NCI-H2171 (cell line): ENCODE data around the gene KRT36.

ENCODE experiments used
- DNase-seq: peaks from one replicate; lab custom pipeline; 2025; lab: John Stamatoyannopoulos, UW

The KRT36 gene

GRCh38 chr17:41521574-41522261 lies 32.0 kb upstream of the KRT36 start:
- DNase-seq, result no peak

DNA sequence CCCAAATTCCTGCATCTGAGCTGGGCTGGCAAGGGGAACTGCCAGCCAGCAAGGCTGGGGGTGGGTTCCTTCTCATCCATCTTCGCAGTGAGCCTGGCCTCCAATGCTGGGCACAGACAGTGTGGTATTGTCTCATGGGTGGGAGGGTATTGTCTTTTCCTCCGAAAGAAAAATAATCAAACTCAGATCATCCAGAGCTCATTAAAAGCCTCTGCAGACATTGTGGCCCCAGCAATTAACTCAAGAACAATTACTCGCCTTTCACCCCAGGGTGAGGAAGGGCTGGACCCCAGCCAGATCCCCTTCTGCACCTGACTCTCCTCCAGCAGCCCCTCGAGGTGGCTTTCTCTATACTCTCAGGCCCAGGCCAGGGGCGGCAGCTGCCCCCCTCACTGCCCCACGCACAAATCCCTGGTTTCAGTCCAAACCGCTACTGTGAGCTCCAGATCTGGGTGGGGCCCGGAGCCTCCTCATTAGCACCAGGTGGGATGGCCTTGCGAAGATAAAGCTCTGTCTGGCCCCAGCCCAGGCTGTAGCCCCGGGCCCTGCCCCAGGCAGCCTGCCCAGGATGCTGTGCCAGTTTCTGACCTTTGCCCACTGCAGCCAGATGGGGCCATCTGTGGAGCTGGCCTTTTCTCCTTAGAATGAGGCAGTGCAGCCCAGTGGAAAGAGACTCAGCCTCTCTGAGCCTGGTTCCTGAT lies 31.3 kb upstream of the KRT36 start:
- peak; percentile 17 for DNase-seq

DNA sequence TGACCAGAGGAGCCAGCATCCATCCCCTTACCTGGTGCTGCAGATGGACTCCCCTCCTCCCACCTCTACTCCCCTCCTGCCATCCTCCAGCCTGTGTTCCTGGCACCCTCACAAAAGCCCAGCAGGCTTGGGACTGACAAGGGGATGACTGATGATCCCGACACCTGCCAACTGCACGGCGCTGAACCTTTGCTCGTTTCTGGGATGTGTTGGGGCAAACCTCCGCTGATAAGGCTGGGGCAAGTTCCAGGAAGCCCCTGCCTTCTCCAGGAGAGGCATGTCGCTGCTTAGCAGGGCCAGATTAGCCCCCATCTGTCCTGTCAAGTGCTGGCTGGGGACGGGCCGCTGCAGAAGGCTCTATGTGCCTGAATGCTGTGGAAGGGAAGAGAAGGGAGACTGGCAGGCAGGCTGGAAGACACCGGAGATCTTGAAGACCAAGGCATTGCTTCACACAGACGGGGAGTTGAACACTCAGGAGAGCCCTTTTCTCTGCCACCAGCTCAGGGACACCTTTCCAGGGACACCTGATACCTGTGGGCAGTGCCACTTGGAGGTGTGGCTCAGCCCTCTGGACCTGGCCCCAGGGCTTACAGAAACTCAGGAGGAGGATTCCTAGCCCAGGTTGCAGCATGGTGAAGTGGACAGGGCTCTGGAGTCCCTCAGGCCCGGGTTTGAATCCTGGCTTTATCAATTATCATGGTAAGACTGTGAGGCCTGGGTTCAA lies 30.0 kb upstream of the KRT36 start:
- DNase-seq, result peak; percentile 89

DNA sequence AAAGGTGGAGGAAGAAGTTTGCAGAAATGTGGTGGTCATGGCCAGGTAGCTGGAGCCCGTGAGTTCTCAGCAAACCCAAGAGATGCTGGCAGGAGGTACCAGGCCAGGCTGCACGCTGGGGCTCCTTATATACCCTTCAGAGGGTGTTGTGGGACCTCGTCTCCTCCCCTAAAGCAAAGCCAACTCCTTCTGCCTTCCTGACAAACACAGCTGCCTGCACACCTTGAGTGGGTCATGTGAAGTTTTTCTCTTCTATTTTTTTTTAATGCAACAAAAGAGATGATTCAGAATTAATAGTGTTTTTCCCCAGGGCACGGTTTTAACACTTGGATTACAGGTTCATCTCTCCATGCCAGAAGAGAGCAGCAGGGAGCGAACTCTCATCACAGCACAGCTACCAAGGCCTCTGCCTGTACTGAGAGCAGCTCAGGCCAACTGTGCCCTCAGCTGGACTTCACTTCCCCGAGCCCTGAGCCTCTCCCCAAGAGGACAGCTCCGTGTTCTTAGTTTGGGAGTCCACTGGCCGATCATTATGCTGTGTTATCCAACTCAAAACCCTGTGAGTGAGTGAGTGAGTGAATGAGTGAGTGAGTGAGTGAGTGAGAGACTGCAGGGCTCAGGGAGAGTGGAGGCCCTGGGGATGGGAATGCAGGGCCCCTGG lies 29.2 kb upstream of the KRT36 start, which contains the start of gene KRT15:
Gene KRT15, minus strand, starts transcription at position 102 of the 661 bp plus-strand sequence. Its CDS starts 63 bp downstream, at position 39.
- peak; percentile 76 for DNase-seq

DNA sequence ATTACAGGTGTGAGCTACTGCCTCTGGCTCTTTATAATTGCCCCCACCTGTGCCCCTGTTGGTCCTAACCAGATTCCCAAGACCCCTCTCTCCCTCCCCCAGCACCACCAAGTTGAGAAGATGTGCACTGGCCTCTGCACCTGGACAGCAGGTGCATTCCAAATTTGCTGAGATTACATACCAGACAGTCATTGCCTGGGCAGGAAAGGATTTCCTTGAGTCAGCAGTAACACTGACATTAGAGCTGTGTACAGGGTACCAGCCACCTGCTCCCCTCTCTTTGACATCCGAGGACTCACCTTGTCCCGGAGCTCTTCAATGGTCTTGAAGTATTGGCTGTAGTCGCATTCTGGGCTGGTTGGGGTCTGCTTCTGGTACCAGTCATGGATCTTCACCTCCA lies 28.3 kb upstream of the KRT36 start:
- no peak for DNase-seq

DNA sequence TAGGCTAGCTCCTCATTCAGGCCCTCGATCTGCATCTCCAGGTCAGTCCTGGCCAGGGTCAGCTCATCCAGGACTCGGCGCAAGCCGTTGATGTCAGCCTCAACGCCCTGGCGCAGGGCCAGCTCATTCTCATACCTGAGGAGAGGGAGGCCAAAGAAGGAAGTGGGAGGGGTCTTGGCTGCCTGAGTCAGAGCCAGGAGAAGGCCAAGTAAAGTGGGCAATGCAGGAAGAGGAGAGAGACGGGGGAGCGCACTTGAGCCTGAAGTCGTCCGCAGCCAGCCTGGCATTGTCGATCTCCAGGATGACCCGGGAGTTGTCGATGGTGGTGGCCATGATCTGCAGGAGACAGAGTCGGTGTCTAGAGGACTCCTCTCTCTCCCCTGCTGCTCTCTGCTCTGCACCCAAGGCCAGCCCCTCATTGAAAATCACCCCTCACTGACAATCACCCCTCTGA lies 27.1 kb upstream of the KRT36 start:
- DNase-seq, result no peak

GRCh38 chr17:41516147-41516829 lies 26.6 kb upstream of the KRT36 start:
- DNase-seq, result no peak

GRCh38 chr17:41513168-41513547 lies 23.4 kb upstream of the KRT36 start:
- DNase-seq, result no peak

- no peak for DNase-seq
These were observed 22.9 kb upstream of the KRT36 start for GRCh38 chr17:41512546-41513167.

DNA sequence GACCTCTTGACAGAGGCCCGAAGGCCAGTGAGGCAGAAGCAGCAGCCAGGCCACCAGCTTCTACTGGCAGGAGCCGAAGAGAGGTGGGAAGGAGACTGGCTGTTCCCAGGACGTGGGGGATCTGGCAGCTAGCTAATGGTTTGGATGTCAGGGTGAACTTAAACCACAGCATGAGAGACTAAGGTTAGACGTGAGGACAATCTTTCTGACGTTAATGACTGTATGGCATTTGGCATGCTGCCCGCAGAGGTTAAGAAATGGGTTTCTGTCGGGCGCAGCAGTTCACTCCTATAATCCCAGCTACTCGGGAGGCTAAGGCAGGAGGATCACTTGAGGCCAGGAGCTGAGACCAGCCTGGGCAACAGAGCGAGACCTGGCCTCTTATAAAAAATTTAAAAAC lies 22.0 kb upstream of the KRT36 start:
- no peak for DNase-seq

DNA sequence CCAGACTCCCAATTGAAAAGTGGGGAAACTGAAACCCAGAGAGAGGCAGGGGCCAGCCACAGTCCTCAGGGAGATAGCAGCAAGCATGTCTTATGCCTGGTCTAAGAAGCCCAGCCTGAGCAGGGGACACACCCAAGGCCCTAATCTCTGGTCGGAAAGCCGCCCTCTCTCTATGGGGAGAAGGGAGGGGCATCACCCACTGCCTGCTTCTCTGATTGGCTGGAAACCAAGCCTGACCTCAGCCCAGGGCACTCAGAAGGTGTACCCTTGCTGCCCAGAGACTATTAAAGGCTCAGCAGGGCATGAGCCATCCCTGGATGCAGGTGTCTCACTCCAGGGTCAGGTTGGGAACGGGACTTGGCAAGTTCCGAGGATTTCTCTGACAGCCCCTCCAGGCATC lies 21.4 kb upstream of the KRT36 start:
- no peak for DNase-seq

DNA sequence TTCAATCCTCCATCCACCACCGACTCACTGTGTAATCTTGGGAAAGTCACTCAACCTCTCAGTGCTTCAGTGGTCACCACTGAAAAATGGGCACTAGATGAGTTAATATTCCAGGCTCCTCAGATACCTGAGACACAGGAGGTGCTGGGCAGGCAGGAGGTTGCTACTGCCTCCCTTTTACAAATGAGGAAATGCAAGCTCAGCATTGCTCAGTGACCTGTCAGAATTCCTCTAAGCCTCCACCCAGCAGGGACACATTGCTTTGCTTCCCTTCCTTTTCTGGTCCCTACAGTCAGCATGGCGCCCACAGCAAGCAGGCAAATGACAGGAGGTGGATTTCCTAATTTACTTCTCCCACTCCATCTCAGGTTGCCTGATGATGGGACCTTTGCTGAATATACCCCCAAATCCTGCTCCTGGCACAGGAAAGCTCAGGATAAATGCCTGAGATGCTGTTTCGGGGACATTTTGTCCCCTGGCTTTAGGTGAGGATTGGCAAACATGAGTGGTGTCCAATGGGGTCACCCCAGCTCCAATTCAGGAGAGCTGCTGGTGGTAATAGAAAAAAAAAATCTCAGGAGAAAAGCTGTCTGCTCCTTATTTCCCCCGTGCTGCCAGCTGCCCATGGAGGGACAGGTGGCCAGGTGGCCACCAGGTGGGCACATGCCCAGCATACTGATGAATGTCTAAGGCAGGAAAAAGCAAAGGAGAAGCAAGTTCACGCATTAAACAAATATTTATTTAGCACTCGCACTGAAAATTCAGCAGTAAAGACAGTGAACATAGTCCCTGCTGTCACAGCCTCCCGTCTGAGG lies 20.7 kb upstream of the KRT36 start:
- no peak for DNase-seq

DNA sequence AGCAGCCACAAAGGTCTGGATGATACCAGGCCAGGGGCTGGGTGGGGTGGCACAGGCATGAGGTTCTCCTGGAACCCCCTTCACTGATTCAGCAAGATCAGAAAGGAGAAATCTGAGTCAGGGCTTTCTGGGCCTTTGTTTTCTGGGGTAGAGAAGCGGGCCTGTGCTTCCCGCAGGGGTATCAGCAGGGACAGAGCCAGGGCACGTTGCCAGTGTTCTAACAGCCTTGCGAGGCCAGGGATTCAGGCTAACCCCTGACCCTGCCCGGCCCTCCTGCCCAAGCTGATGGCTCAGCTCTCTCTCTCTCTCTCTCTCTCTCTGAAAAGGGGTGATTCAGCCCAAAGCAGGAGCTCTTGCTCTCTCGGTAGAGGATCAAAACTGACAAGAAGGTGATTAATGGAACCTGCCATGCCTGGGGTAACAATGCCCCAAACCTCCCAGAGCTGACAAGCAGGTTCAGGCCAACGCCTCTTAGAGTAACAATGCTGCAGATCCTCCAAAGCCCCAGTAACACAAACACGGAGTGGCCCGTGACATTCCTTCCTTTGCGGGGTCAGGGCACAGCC lies 17.7 kb upstream of the KRT36 start:
- DNase-seq, result no peak

DNA sequence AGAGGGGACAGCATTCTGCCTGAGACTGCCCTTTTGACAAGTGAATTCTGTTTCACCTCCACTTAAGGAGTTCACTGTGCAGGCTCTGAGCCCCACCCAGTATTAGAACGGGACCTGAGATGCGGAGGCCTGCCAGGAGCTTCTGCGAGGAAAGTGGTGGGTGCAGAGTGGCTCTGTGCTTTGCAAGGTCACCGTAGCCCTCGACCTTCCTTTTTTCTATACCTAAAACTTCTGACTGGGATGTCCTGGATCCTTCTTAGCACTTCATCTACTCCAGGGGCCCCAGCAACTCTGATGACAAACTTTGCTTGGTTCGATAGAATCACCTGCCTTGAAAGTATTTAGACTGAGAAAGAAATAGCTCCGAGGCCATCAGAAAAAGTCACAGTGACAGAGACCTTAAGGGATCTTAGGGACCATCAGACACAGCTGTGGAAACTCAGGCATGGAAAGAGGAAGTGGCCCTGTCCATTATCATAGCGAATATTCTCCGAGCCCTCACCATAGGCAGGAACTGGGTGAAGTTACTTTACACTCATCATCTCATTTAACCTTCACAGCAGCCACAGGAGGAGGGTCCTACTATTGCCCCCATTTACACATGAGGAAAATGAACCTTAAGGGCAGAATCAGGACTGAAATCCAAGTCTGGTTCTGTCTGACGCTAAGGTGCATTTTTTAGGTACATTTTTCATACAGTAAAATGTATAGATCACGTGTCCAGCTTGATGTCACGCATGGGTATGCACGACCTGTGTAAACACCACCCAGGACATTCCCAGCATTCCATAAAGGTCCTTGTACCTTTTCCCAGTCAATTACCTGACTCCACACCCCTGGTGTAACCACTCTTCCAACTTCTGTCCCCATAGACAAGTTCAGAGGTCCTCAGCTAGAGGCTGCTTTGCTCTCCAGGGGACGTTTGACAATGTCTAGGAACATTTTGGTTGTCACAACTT lies 16.4 kb upstream of the KRT36 start:
- DNase-seq, result no peak

GRCh38 chr17:41505007-41505808 lies 15.5 kb upstream of the KRT36 start, which contains the start of gene KRT13:
Gene KRT13 (minus strand): TSS chr17:41505612. CDS start chr17:41505550, 62 bp downstream.
- DNase-seq, result no peak

- no peak for DNase-seq
These were observed 14.7 kb upstream of the KRT36 start for GRCh38 chr17:41504246-41504977.

DNA sequence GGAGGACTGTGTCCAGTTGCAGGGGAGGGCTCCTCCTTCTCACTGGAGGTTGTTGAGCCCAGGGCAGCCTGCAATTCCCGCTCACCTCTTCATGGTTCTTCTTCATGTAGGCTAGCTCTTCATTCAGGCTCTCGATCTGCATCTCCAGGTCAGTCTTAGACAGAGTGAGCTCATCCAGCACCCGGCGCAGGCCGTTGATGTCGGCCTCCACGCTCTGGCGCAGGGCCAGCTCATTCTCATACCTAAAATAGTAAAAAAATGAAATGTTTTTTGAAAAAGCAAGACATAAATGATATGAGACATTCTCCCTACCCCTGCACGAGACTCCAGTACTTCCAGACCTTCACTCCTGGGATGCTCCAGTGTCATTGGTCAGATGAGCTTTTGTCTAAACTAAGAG lies 13.5 kb upstream of the KRT36 start:
- DNase-seq, result no peak
